H1 (cell line): ENCODE results near the gene RBM26. TPM values are rescaled to one million over a fixed set of nuclear protein-coding genes. Genes with fewer than 3 reads are reported as not detected.

ENCODE experiments used
- ASH2L ChIP-seq: fragments of 200-600, 300-600 bp; sonication (generic); IDR thresholded peaks from one replicate; pipeline ENCODE4 v1.7.1; 2017; ENCODE audit warnings: low read length
- BRCA1 ChIP-seq: IDR thresholded peaks from 2 replicates; pipeline ENCODE4 v1.6.1; 2012; ENCODE audit warnings: low read depth, low read length, improper control_type of control experiment
- CBX5 ChIP-seq: fragments of 300-800, 300-1000 bp; sonication (generic); IDR thresholded peaks from 2 replicates; pipeline ENCODE4 v1.7.1; 2016; ENCODE audit warnings: antibody characterized with exemption, low read length, low read depth
- CBX8 ChIP-seq: fragments of 300-800, 300-1000 bp; sonication (generic); IDR thresholded peaks from 2 replicates; pipeline ENCODE4 v1.7.1; 2016; ENCODE audit warnings: low read depth, low read length, borderline replicate concordance
- CEBPB ChIP-seq: IDR thresholded peaks from 2 replicates; pipeline ENCODE4 v1.6.1; 2012; ENCODE audit warnings: low read depth, low read length
- CHD2 ChIP-seq: IDR thresholded peaks from 2 replicates; pipeline ENCODE4 v1.6.1; 2012; ENCODE audit warnings: low read length, improper control_type of control experiment
- CTBP2 ChIP-seq: IDR thresholded peaks from 2 replicates; pipeline ENCODE4 v1.7.0; 2011; ENCODE audit warnings: borderline replicate concordance, mild to moderate bottlenecking, moderate library complexity, mixed read lengths, low read length; ENCODE audit not compliant: insufficient read depth, insufficient read length
- EGR1 ChIP-seq: IDR thresholded peaks from 2 replicates; pipeline ENCODE4 v1.6.1; 2011; ENCODE audit warnings: low read depth, low read length, borderline replicate concordance
- GTF2F1 ChIP-seq: IDR thresholded peaks from 2 replicates; pipeline ENCODE4 v1.6.1; 2012; ENCODE audit warnings: low read depth, low read length, improper control_type of control experiment, borderline replicate concordance
- HDAC2 ChIP-seq, 2 experiments: fragments of 300-600 bp in 1 of 2; sonication (generic) in 1 of 2; IDR thresholded peaks; 2 replicates each; pipeline ENCODE4 v1.6.1; 2011 to 2012; ENCODE audit warnings: low read depth in 2 of 2, low read length in 2 of 2, mild to moderate bottlenecking in 2 of 2, moderate library complexity in 2 of 2, borderline replicate concordance in 1 of 2, inconsistent platforms in 1 of 2
- KDM1A ChIP-seq: fragments of 200-600, 300-600 bp; sonication (generic); IDR thresholded peaks from 2 replicates; pipeline ENCODE4 v1.7.1; 2016; ENCODE audit warnings: mild to moderate bottlenecking, low read length, borderline replicate concordance
- KDM4A ChIP-seq: IDR thresholded peaks from one replicate; pipeline ENCODE4 v1.7.1; 2012; ENCODE audit warnings: low read depth, mild to moderate bottlenecking, moderate library complexity, low read length, inconsistent platforms; ENCODE audit not compliant: severe bottlenecking
- KDM5A ChIP-seq: fragments of 200-600 bp; IDR thresholded peaks from 2 replicates; pipeline ENCODE4 v1.7.1; 2012; ENCODE audit warnings: mild to moderate bottlenecking, low read length, inconsistent platforms, mixed read lengths
- NRF1 ChIP-seq: IDR thresholded peaks from 2 replicates; pipeline ENCODE4 v1.6.1; 2011; ENCODE audit warnings: mild to moderate bottlenecking, low read depth, low read length, improper control_type of control experiment
- POLR2A ChIP-seq, 2 experiments: IDR thresholded peaks; 1 replicate in 1 of 2; 2 replicates in 1 of 2; pipeline ENCODE4 v1.6.1; 2011; ENCODE audit warnings: low read depth in 2 of 2, low read length in 2 of 2, mild to moderate bottlenecking in 2 of 2; ENCODE audit errors: control extremely low read depth in 1 of 2
- SIN3A ChIP-seq, 2 experiments: IDR thresholded peaks in 1 of 2; conservative IDR thresholded peaks in 1 of 2; 2 replicates each; pipeline ENCODE4 v1.6.1; 2011 to 2012; ENCODE audit warnings: low read length in 2 of 2, improper control_type of control experiment in 1 of 2, low read depth in 1 of 2, mild to moderate bottlenecking in 1 of 2
- SIX5 ChIP-seq: IDR thresholded peaks from 2 replicates; pipeline ENCODE4 v1.6.1; 2011; ENCODE audit warnings: mild to moderate bottlenecking, low read depth, low read length
- SUZ12 ChIP-seq: fragments of 200-600 bp; sonication (generic); IDR thresholded peaks from 2 replicates; pipeline ENCODE4 v1.6.1; 2012; ENCODE audit warnings: mild to moderate bottlenecking, inconsistent platforms, low read length, moderate library complexity, mixed read lengths
- TBP ChIP-seq: IDR thresholded peaks from 2 replicates; pipeline ENCODE4 v1.6.1; 2011; ENCODE audit warnings: low read depth, low read length, improper control_type of control experiment
- YY1 ChIP-seq: IDR thresholded peaks from 2 replicates; pipeline ENCODE4 v1.6.1; 2011; ENCODE audit warnings: low read depth, mild to moderate bottlenecking, low read length
- polyA plus RNA-seq, 7 experiments: library from polyadenylated mRNA; depleted of rRNA in 3 of 7; stranded (reverse) in 5 of 7; unstranded in 2 of 7; fragments of >200 nt in 5 of 7; fragments of 200-250 nt in 2 of 7; gene quantifications; 1 replicate in 5 of 7; 2 replicates in 1 of 7; 4 replicates in 1 of 7; pipeline versions ENCODE4 v1.2.1 to v1.2.3, GENCODE V29; 2011 to 2013; ENCODE audit warnings: missing spikeins in 2 of 7, mixed read lengths in 2 of 7
- total RNA-seq: library from RNA; stranded (reverse); fragmentation: NEBNext Ultra II Directional; extraction: Animal tissue kit (Norgen Biotek cat#: 25700); gene quantifications from 2 replicates; pipeline ENCODE4 v1.2.1, GENCODE V29; 2021
- TF ChIP-seq, protein P1 (sequence below): IDR thresholded peaks from 2 replicates; pipeline ENCODE4 v1.6.1; 2011; ENCODE audit warnings: low read length, improper control_type of control experiment
- TF ChIP-seq, protein P2 (sequence below): IDR thresholded peaks from 2 replicates; pipeline ENCODE4 v1.6.1; 2012; ENCODE audit warnings: low read length, inconsistent platforms

RBM26 gene
- total and polyA plus RNA-seq, 2 of the 8 experiments (the other 6 are each of a cell fraction or from before 2014, with no cell fraction given) = 20.3 to 65.5 TPM

GRCh38 chr13:79281339-79281747, 124.7 kb downstream of the RBM26 start (continued):
- TF ChIP-seq CHD2 (0 out of 2 replicates have a peak, but pooled peaks have one; percentile 41), GTF2F1 (no peak), CEBPB (no peak), CBX8 (no peak), TBP (no peak; the same call in 1 of the 2 replicates), KDM5A (no peak), SIX5 (no peak), HDAC2 (IDR thresholded peaks at IDR 0.05; ENCODE audit: borderline replicate concordance in 1 of 2, low read depth in 2 of 2, low read length in 2 of 2) (peak; percentile 59 to 85; a peak in 2 of 4 replicates), CTBP2 (no peak), BRCA1 (no peak), POLR2A (IDR thresholded peaks at IDR 0.05; ENCODE audit: control extremely low read depth in 1 of 2, low read depth in 2 of 2, low read length in 2 of 2) (no peak), KDM1A (no peak), KDM4A (no peak), EGR1 (no peak), NRF1 (no peak), YY1 (no peak), SIN3A (conservative IDR thresholded peaks at IDR 0.05 in 1 of 2, IDR thresholded peaks at IDR 0.05 in 1 of 2; ENCODE audit: low read depth in 1 of 2, low read length in 2 of 2) (no peak), ASH2L (peak; percentile 31), SUZ12 (no peak), CBX5 (no peak)
- TF ChIP-seq, protein P1, sequence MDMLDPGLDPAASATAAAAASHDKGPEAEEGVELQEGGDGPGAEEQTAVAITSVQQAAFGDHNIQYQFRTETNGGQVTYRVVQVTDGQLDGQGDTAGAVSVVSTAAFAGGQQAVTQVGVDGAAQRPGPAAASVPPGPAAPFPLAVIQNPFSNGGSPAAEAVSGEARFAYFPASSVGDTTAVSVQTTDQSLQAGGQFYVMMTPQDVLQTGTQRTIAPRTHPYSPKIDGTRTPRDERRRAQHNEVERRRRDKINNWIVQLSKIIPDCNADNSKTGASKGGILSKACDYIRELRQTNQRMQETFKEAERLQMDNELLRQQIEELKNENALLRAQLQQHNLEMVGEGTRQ = no peak
- TF ChIP-seq, protein P2, sequence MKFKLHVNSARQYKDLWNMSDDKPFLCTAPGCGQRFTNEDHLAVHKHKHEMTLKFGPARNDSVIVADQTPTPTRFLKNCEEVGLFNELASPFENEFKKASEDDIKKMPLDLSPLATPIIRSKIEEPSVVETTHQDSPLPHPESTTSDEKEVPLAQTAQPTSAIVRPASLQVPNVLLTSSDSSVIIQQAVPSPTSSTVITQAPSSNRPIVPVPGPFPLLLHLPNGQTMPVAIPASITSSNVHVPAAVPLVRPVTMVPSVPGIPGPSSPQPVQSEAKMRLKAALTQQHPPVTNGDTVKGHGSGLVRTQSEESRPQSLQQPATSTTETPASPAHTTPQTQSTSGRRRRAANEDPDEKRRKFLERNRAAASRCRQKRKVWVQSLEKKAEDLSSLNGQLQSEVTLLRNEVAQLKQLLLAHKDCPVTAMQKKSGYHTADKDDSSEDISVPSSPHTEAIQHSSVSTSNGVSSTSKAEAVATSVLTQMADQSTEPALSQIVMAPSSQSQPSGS = no peak
- TF ChIP-seq, all 59 proteins: peak for 15
